ENCODE measurements around the gene KLHL12.

Gene KLHL12

GRCh38 chr1:202926581-202927491 lies at the start of gene KLHL12:
TSS of gene KLHL12 (minus strand) at chr1:202927234. CDS start at chr1:202925162, 2,072 bp downstream.
- TF ChIP-seq, protein P1, sequence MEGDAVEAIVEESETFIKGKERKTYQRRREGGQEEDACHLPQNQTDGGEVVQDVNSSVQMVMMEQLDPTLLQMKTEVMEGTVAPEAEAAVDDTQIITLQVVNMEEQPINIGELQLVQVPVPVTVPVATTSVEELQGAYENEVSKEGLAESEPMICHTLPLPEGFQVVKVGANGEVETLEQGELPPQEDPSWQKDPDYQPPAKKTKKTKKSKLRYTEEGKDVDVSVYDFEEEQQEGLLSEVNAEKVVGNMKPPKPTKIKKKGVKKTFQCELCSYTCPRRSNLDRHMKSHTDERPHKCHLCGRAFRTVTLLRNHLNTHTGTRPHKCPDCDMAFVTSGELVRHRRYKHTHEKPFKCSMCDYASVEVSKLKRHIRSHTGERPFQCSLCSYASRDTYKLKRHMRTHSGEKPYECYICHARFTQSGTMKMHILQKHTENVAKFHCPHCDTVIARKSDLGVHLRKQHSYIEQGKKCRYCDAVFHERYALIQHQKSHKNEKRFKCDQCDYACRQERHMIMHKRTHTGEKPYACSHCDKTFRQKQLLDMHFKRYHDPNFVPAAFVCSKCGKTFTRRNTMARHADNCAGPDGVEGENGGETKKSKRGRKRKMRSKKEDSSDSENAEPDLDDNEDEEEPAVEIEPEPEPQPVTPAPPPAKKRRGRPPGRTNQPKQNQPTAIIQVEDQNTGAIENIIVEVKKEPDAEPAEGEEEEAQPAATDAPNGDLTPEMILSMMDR (IDR thresholded peaks at IDR 0.05; ENCODE audit: borderline replicate concordance, insufficient read depth, low read depth, low read length) = peak; percentile 72
- H3K4me3 ChIP-seq (ENCODE audit: low read depth, low read length) = peak within 1 kb of the TSS; percentile 100

DNA sequence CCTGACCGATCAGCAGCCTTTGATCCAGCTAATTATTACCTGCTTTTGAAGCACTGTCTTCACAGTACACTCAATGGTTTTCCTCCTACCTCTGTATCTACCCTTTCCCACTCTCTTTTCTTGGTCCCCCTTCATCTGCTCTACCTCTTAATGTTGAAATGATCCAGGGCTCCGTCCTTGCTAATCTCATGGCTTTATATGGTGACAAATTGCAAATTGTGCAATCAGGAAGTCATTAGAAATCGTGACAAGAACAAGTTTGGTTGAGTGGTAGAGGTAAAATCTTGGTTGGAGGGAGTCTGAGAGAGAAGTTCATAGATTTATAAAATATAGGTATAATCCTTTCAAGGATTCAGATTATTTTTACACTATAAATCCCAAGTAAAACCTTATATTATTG lies 49.6 kb upstream of the KLHL12 start:
- TF ChIP-seq, protein P1 (IDR thresholded peaks at IDR 0.05; ENCODE audit: borderline replicate concordance, insufficient read depth, low read depth, low read length) = no peak
- no peak overlapping the region for H3K4me3 ChIP-seq (ENCODE audit: low read depth, low read length)

DNA sequence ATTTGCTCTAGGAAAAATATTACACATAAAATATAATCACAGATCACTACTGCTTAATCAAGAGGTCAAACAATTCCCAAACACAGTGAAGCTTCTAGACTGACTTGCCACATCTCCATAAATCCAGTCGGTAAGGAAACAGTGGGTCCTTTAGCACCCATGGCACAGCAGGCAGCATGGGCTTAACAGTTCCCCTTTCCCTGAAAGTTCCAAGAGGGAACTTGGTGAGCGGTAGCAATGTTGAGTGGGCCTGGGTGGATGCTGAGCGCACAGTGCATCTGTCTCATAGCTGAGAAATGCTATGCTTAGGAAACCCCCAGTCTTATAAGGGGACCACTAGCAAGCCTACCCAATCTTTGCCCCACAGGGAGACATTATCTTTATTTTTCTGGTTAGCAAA lies 47.8 kb upstream of the KLHL12 start:
- TF ChIP-seq, protein P1 (IDR thresholded peaks at IDR 0.05; ENCODE audit: borderline replicate concordance, insufficient read depth, low read depth, low read length) = no peak
- no peak overlapping the region for H3K4me3 ChIP-seq (ENCODE audit: low read depth, low read length)

- no peak overlapping the region for H3K4me3 ChIP-seq (ENCODE audit: low read depth, low read length)
- TF ChIP-seq, protein P1 (IDR thresholded peaks at IDR 0.05; ENCODE audit: borderline replicate concordance, insufficient read depth, low read depth, low read length) = no peak
Measured at GRCh38 chr1:202972046-202972445, 45.0 kb upstream of the KLHL12 start.

DNA sequence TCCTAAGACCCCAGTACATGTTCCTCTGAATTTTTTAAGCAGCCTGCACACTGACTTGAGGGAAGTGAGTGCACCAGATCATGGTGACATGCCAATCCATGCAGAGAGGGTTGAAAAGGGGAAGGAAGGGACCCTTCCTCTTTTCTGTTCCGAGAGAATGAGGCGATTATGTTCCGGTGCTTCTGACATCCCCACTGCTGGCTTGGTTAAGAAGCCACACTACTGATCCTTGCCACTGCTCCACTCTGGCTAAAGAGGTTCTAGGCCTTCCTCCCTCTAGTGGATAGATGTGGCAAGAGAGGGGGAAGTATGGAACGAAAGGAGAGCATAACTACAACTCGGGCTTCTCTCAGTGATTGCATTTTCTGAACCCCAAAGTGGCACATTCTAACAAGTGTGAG lies 41.9 kb upstream of the KLHL12 start:
- TF ChIP-seq, protein P1 (IDR thresholded peaks at IDR 0.05; ENCODE audit: borderline replicate concordance, insufficient read depth, low read depth, low read length) = peak; percentile 83
- no peak overlapping the region for H3K4me3 ChIP-seq (ENCODE audit: low read depth, low read length)

GRCh38 chr1:202968351-202968750 lies 41.3 kb upstream of the KLHL12 start:
- TF ChIP-seq, protein P1 (IDR thresholded peaks at IDR 0.05; ENCODE audit: borderline replicate concordance, insufficient read depth, low read depth, low read length) = no peak
- no peak overlapping the region for H3K4me3 ChIP-seq (ENCODE audit: low read depth, low read length)
